ENCODE data around the gene NFASC.

NFASC gene

DNA sequence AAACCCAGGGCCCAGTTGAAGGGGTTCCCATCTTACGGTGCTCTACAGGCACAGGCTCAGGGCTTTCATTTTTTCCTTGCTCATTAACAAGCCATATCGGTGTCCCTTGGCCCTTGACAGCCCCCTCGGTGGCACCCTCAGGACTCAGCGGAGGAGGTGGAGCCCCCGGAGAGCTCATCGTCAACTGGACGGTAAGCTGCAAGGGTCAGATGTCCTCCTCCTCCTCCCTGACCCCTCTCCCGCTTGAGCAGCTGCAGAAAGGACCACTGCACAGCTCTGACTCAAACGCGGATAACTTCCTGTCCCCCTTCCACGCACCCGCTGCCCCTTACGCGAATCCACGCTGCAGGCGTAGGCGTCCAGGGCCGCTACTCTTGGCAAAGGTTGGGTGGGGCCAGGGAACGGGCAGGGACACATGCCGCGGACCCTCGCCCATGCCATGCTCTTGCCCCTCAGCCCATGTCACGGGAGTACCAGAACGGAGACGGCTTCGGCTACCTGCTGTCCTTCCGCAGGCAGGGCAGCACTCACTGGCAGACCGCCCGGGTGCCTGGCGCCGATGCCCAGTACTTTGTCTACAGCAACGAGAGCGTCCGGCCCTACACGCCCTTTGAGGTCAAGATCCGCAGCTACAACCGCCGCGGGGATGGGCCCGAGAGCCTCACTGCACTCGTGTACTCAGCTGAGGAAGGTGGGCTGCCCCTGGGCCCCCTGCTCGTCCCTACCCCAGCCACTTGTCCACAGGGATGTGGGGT, 198.9 kb downstream of the NFASC start:
- DNase-seq = no peak

DNA sequence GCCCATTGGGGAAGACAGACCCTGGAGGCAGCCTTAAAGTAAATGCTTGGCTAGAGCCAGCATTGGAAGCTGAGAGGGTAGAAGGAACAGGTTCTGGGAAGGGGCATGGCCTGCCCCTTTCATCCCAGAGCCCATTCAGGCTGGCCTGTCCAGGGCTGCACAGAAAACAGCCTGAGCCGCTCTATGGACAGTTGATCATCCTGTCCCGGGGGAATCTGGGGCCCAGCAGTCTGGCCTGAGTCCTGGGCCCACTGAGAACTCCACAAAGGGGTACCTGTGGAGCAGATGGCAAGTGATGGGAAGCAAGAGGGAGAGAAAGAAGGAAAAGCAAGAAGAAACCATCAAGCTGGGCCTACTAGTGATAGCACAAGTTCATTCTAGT, 200.4 kb downstream of the NFASC start:
- no peak for DNase-seq

DNA sequence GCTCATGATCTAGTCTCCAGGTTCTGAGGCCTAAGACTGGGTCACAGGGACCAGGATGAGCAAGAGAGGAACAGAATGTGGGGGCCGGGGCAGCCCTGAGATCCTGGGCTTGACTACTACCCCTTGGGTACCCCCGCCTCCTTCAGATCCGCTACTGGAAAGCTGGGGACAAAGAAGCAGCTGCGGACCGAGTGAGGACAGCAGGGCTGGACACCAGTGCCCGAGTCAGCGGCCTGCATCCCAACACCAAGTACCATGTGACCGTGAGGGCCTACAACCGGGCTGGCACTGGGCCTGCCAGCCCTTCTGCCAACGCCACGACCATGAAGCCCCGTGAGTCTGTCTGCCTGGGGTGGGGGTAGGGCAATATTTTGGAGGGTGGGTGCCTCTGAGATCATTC, 201.1 kb downstream of the NFASC start:
- no peak for DNase-seq

DNA sequence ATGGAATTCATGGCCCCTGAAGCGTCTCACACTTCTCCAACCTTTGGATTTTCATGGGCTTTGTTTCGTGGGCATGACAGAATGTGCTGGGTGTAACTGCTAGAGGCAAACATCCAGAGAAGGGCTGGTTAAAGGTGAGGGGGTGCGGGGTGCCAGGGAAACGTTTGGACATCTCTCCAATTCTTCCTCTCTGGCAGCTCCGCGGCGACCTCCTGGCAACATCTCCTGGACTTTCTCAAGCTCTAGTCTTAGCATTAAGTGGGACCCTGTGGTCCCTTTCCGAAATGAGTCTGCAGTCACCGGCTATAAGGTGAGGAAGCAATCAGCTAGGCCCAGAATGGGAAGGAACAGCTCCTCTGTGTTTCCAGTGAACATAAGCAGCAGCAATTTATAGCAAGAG, 201.6 kb downstream of the NFASC start:
- DNase-seq = no peak
